Measurements from ENCODE around the gene SLC5A10. TPM values are rescaled to one million over a fixed set of nuclear protein-coding genes. Genes with fewer than 3 reads are reported as not detected.
"Not testable (repeated sequence)": the region's sequence is repeated elsewhere in the genome, so short reads cannot be mapped to it uniquely, and the experiment has no call there.

SLC5A10 gene
- total and polyA plus RNA-seq, 5 donors = 0.17 to 2.3 (median 0.61) TPM

DNA sequence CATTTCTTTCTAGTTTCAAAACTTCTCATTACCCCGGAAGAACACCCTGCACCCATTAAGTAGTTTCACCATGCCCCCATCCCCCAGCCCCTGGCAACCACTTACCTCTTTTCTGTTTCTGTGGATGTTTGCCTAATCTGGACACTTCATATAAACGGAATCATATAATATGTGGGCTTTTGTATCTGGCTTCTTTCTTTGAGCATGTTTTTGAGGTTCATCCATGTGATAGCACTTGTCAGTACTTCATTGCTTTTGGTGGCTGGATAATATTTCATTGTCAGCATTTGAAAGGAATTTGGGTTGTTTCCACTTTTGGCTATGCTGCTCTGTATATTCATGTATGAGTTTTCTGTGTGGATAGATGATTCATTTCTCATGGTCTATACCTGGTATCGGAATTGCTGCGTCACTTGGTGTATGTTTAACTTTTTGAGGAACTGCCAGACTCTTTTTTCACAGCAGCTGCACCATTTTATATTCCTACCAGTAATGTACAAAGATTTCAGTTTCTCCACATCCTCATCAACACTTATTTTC lies 30.0 kb upstream of the SLC5A10 start:
- Histone ChIP-seq H3K9me3 (ENCODE audit: control insufficient read depth, low read length) (no peaks in the 10 kb centered on the region), H3K4me3 (ENCODE audit: low read length) (no peak overlapping the region), H3K27ac (ENCODE audit: low read length) (no peak overlapping the region), H3K4me1 (ENCODE audit: control insufficient read depth, insufficient read depth, low read length) (peaks cover 4% of the 10 kb centered on the region), H3K27me3 (ENCODE audit: control insufficient read depth, insufficient read depth) (no peaks in the 10 kb centered on the region)
- intact Hi-C loops (cut with DNase I) = no loop called here
- 63% methylated on average over 4 of the region's 4 CpGs for WGBS
- no peak for DNase-seq
- no peak for ATAC-seq

- H3K4me1 ChIP-seq (ENCODE audit: control insufficient read depth, insufficient read depth, low read length); H3K9me3 ChIP-seq (ENCODE audit: control insufficient read depth, low read length); H3K4me3 ChIP-seq (ENCODE audit: low read length); intact Hi-C loops (cut with DNase I); ATAC-seq; DNase-seq; H3K27me3 ChIP-seq (ENCODE audit: control insufficient read depth, insufficient read depth); H3K27ac ChIP-seq (ENCODE audit: low read length): not testable (repeated sequence)
- WGBS = 95% methylated on average over 7 of the region's 7 CpGs
Observed at GRCh38 chr17:18922596-18922995, 29.4 kb upstream of the SLC5A10 start.

DNA sequence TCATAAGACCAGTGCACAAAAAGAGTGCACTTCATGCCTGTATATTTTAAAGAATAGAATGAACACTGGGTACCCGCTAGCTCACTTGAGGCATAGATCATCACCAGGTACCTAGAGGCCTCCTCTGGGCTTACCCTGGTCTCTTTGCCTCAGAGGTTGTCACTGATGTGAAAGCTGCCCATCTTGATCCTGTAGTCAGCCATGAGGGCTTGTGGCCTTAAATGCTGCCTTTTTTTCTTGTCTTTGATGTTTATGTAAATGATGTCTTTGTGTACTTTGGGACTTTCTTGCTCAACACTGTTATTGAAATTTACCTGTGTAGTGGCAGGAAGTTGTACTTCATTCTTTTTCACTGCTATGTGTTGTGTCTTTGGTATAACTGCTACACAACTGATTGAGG lies 26.8 kb upstream of the SLC5A10 start:
- no peaks in the 10 kb centered on the region for H3K9me3 ChIP-seq (ENCODE audit: control insufficient read depth, low read length)
- no peaks in the 10 kb centered on the region for H3K27me3 ChIP-seq (ENCODE audit: control insufficient read depth, insufficient read depth)
- no peak overlapping the region for H3K4me3 ChIP-seq (ENCODE audit: low read length)
- no peak for DNase-seq
- WGBS = 100% methylated on average over 1 of the region's 1 CpG
- no peak overlapping the region for H3K27ac ChIP-seq (ENCODE audit: low read length)
- intact Hi-C loops (cut with DNase I) = no loop called here
- peaks cover 2% of the 10 kb centered on the region for H3K4me1 ChIP-seq (ENCODE audit: control insufficient read depth, insufficient read depth, low read length)
- no peak for ATAC-seq

DNA sequence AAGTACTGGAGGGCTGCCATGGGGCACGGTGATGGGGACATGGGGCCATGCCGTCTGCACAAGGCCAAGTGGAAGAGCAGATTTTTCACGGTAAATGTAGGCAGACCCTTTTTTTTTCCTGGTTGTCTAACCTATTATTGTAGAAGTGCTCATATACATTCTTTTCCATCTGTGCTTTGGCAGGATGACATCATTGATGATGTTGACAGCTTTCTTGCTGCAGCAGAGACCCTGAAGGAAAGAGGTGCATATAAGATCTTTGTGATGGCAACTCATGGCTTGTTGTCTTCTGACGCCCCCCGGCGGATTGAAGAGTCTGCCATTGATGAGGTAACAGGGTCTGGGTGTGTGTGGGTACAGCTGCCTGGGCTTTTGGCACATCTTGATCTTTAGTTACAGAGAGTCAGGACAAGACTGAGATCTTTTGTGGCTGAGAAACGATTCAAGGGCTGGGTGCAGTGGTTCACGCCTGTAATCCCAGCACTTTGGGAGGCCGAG lies 23.3 kb upstream of the SLC5A10 start:
- H3K27ac ChIP-seq (ENCODE audit: low read length) = no peak overlapping the region
- WGBS = 85% methylated on average over 9 of the region's 9 CpGs
- intact Hi-C loops (cut with DNase I) = no loop called here
- H3K27me3 ChIP-seq (ENCODE audit: control insufficient read depth, insufficient read depth) = no peaks in the 10 kb centered on the region
- ATAC-seq = no peak
- H3K4me1 ChIP-seq (ENCODE audit: control insufficient read depth, insufficient read depth, low read length) = no peaks in the 10 kb centered on the region
- no peak overlapping the region for H3K4me3 ChIP-seq (ENCODE audit: low read length)
- H3K9me3 ChIP-seq (ENCODE audit: control insufficient read depth, low read length) = no peaks in the 10 kb centered on the region
- DNase-seq = no peak

GRCh38 chr17:18932360-18933055 lies 19.5 kb upstream of the SLC5A10 start:
- Histone ChIP-seq H3K27me3 (ENCODE audit: control insufficient read depth, insufficient read depth) (no peaks in the 10 kb centered on the region), H3K4me1 (ENCODE audit: control insufficient read depth, insufficient read depth, low read length) (no peaks in the 10 kb centered on the region), H3K9me3 (ENCODE audit: control insufficient read depth, low read length) (no peaks in the 10 kb centered on the region), H3K27ac (ENCODE audit: low read length) (no peak overlapping the region), H3K4me3 (ENCODE audit: low read length) (no peak overlapping the region)
- intact Hi-C loops (cut with DNase I) = no loop called here
- 73% methylated on average over 5 of the region's 5 CpGs for WGBS
- DNase-seq (no peak), ATAC-seq (no peak)

DNA sequence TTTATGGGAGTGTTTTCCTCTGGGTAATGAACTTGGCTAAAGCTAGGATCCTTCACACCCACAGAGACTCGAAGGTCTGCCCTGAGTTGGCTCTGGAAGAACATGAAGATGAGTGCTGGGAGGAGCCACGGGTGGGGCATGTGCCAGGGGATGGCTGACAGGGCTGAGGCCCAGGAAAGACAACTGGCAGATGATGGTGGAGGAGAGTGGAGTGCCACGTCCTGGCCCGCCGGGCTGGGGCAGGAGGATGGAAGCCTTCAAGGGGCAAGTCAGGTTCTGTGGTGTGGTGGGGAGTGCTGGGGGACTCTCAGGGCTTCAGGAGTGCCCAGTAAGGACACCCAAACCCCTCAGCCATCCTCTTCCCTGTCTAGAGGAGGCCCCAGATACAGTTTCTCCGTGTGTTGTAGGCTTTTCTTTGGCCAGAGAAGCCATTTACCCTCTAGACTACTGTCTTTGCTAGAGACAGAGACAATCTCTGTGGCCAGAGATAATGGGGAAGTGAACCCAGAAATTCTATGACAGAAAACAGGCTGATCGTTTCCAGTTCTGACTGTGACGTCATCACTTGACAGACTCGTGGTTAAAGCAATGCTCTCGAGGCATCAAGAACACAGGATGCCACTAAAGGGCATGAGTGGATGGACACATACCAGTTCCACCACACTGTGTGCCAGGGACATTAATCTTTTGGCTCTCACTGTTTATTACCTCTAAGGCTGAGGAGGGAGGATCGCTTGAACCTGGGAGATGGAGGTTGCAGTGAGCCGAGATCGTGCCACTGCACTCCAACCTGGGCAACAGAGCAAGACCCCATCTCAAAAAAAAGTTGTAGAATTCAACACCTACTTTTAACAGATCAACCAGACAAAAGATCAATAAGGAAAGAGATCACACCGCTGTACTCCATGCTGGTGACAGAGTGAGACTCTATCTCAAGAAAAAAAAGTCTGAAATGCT lies 18.6 kb upstream of the SLC5A10 start:
- Histone ChIP-seq H3K4me1 (ENCODE audit: control insufficient read depth, insufficient read depth, low read length) (no peaks in the 10 kb centered on the region), H3K9me3 (ENCODE audit: control insufficient read depth, low read length) (no peaks in the 10 kb centered on the region), H3K27me3 (ENCODE audit: control insufficient read depth, insufficient read depth) (no peaks in the 10 kb centered on the region), H3K27ac (ENCODE audit: low read length) (no peak overlapping the region), H3K4me3 (ENCODE audit: low read length) (no peak overlapping the region)
- DNase-seq (peak in 2 of 3 donors; percentile 60 to 63), ATAC-seq (peak; percentile 52 to 76)
- intact Hi-C loops (cut with DNase I) = no loop called here
- 69% methylated on average over 14 of the region's 14 CpGs for WGBS

- Histone ChIP-seq H3K27me3 (ENCODE audit: control insufficient read depth, insufficient read depth) (no peaks in the 10 kb centered on the region), H3K4me3 (ENCODE audit: low read length) (no peak overlapping the region), H3K9me3 (ENCODE audit: control insufficient read depth, low read length) (no peaks in the 10 kb centered on the region), H3K27ac (ENCODE audit: low read length) (no peak overlapping the region), H3K4me1 (ENCODE audit: control insufficient read depth, insufficient read depth, low read length) (no peaks in the 10 kb centered on the region)
- 81% methylated on average over 8 of the region's 8 CpGs for WGBS
- no peak for ATAC-seq
- intact Hi-C loops (cut with DNase I) = no loop called here
- no peak for DNase-seq
Observed at GRCh38 chr17:18937981-18938691, 13.8 kb upstream of the SLC5A10 start.

GRCh38 chr17:18938692-18939023 lies 13.3 kb upstream of the SLC5A10 start:
- 72% methylated on average over 2 of the region's 2 CpGs for WGBS
- H3K9me3 ChIP-seq (ENCODE audit: control insufficient read depth, low read length) = no peaks in the 10 kb centered on the region
- ATAC-seq (no peak), DNase-seq (no peak)
- H3K4me1 ChIP-seq (ENCODE audit: control insufficient read depth, insufficient read depth, low read length) = no peaks in the 10 kb centered on the region
- no peak overlapping the region for H3K27ac ChIP-seq (ENCODE audit: low read length)
- H3K27me3 ChIP-seq (ENCODE audit: control insufficient read depth, insufficient read depth) = no peaks in the 10 kb centered on the region
- intact Hi-C loops (cut with DNase I) = no loop called here
- H3K4me3 ChIP-seq (ENCODE audit: low read length) = no peak overlapping the region

GRCh38 chr17:18944646-18945045 lies 7.3 kb upstream of the SLC5A10 start:
- 78% methylated on average over 5 of the region's 5 CpGs for WGBS
- DNase-seq = no peak
- intact Hi-C loops (cut with DNase I) = no loop called here
- H3K9me3 ChIP-seq (ENCODE audit: control insufficient read depth, low read length) = no peaks in the 10 kb centered on the region
- no peaks in the 10 kb centered on the region for H3K4me1 ChIP-seq (ENCODE audit: control insufficient read depth, insufficient read depth, low read length)
- no peak overlapping the region for H3K4me3 ChIP-seq (ENCODE audit: low read length)
- no peak for ATAC-seq
- H3K27ac ChIP-seq (ENCODE audit: low read length) = no peak overlapping the region
- no peaks in the 10 kb centered on the region for H3K27me3 ChIP-seq (ENCODE audit: control insufficient read depth, insufficient read depth)

GRCh38 chr17:18946536-18946935 lies 5.4 kb upstream of the SLC5A10 start:
- Histone ChIP-seq H3K4me1 (ENCODE audit: control insufficient read depth, insufficient read depth, low read length) (peaks cover 3% of the 10 kb centered on the region), H3K27ac (ENCODE audit: low read length) (no peak overlapping the region), H3K27me3 (ENCODE audit: control insufficient read depth, insufficient read depth) (no peaks in the 10 kb centered on the region), H3K4me3 (ENCODE audit: low read length) (no peak overlapping the region), H3K9me3 (ENCODE audit: control insufficient read depth, low read length) (no peaks in the 10 kb centered on the region)
- ATAC-seq = no peak
- DNase-seq = no peak
- intact Hi-C loops (cut with DNase I) = no loop called here
- 52% methylated on average over 2 of the region's 2 CpGs for WGBS
